Measurements from ENCODE around the gene KIRREL1.

The KIRREL1 gene

DNA sequence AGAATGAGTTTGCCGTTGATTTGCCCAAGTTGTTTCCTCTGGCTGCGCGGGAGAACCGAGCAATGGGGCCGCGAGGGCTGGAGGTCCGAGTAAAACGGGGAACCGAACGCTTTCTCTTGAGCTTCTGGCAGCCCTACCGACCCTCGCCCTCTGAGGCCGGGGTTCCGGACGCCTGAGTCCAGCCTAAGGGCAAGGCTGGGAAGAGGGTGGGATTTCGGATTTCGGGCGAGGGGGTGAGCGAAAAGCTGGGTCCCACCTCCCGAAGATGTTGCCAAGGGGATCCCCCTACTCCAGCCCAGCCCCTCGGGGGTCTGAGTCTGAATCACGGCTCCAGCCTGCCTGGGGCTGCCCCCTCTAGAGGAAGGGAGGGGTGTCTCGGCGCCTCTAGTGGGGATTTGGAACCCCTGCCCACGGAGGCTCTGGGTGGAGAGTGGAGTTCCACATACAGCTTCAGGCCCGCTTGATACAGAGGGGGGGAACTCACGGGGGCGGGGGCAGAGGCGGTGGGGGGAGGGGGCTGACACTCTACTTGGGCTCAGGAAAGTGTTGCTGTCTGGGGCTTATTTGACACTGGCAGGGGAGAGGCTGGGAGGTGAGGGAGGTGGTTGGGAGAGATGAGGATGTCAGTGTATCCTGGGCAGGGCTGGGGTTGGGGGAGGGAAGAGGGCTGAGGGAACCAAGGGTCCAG, 617 bp downstream of the KIRREL1 start:
- 3% methylated on average over 19 of the region's 29 CpGs for WGBS (ENCODE audit: insufficient coverage)
- H3K36me3 ChIP-seq (ENCODE audit: control insufficient read depth in 4 of 4, insufficient read depth in 4 of 4, low read length in 3 of 4) = no peaks in the 10 kb centered on the region
- peak overlapping the region; percentile 34 to 81 (median 69) for H3K4me3 ChIP-seq (ENCODE audit: control insufficient read depth in 1 of 7, extremely low read depth in 1 of 7, insufficient read depth in 4 of 7, low read depth in 2 of 7, low read length in 6 of 7)
- H3K4me1 ChIP-seq (ENCODE audit: control extremely low read depth in 1 of 4, control insufficient read depth in 4 of 4, insufficient read depth in 4 of 4, low read length in 3 of 4) = peaks cover 0 to 20% (median 16%) of the 10 kb centered on the region in 4 experiments
- H3K9me3 ChIP-seq (ENCODE audit: control extremely low read depth in 1 of 5, control insufficient read depth in 4 of 5, insufficient read depth in 2 of 5, low read depth in 1 of 5, low read length in 4 of 5) = no peaks in the 10 kb centered on the region
- DNase-seq = peak; percentile 39 to 67 (median 64)
- ChIA-PET CTCF (interaction anchor here (0.9 to 7.1 kb wide), 10 partner anchors 11 to 126 kb away, joined by 3 to 174 read pairs (median 4); no protein-coding TSS in a partner anchor), POLR2A (no interaction called here)
- no peak overlapping the region for H3K27ac ChIP-seq (ENCODE audit: insufficient read depth in 1 of 2, low read depth in 1 of 2, low read length in 2 of 2, poor library complexity in 1 of 2, severe bottlenecking in 2 of 2)
- peaks cover 0 to 8% (median 2%) of the 10 kb centered on the region in 5 experiments for H3K27me3 ChIP-seq (replicated peaks in 2 of 5; ENCODE audit: control insufficient read depth in 4 of 5, insufficient read depth in 5 of 5, low read length in 4 of 5)

GRCh38 chr1:157994704-157995582, 1.5 kb downstream of the KIRREL1 start:
- CTCF ChIA-PET = interaction anchor here (0.6 to 7.1 kb wide), 14 partner anchors 10 to 1061 kb away, joined by 3 to 174 read pairs (median 4); no protein-coding TSS in a partner anchor
- peaks cover 0 to 5% (median 2%) of the 10 kb centered on the region in 5 experiments for H3K27me3 ChIP-seq (replicated peaks in 2 of 5; ENCODE audit: control insufficient read depth in 4 of 5, insufficient read depth in 5 of 5, low read length in 4 of 5)

GRCh38 chr1:157995583-157996169, 2.2 kb downstream of the KIRREL1 start:
- Histone ChIP-seq H3K27me3 (replicated peaks in 2 of 5; ENCODE audit: control insufficient read depth in 4 of 5, insufficient read depth in 5 of 5, low read length in 4 of 5) (peaks cover 0 to 5% (median 2%) of the 10 kb centered on the region in 5 experiments), H3K36me3 (ENCODE audit: control insufficient read depth in 4 of 4, insufficient read depth in 4 of 4, low read length in 3 of 4) (no peaks in the 10 kb centered on the region), H3K4me1 (ENCODE audit: control extremely low read depth in 1 of 4, control insufficient read depth in 4 of 4, insufficient read depth in 4 of 4, low read length in 3 of 4) (peaks cover 0 to 20% (median 16%) of the 10 kb centered on the region in 4 experiments), H3K4me3 (ENCODE audit: control insufficient read depth in 1 of 7, extremely low read depth in 1 of 7, insufficient read depth in 4 of 7, low read depth in 2 of 7, low read length in 6 of 7) (no peak overlapping the region), H3K27ac (ENCODE audit: insufficient read depth in 1 of 2, low read depth in 1 of 2, low read length in 2 of 2, poor library complexity in 1 of 2, severe bottlenecking in 2 of 2) (no peak overlapping the region), H3K9me3 (ENCODE audit: control extremely low read depth in 1 of 5, control insufficient read depth in 4 of 5, insufficient read depth in 2 of 5, low read depth in 1 of 5, low read length in 4 of 5) (no peaks in the 10 kb centered on the region)
- no peak for DNase-seq
- ChIA-PET CTCF (interaction anchor here (0.6 to 1.6 kb wide), 9 partner anchors 9 to 1060 kb away, joined by 3 to 6 read pairs (median 3); no protein-coding TSS in a partner anchor), POLR2A (interaction anchor here (0.6 to 0.8 kb wide), 2 partner anchors 9 to 23 kb away, joined by 4 to 6 read pairs; no protein-coding TSS in a partner anchor)
- WGBS (ENCODE audit: insufficient coverage) = 94% methylated on average over 2 of the region's 3 CpGs

More at GRCh38 chr1:157994704-157995582, 1.5 kb downstream of the KIRREL1 start:
- no peak overlapping the region for H3K4me3 ChIP-seq (ENCODE audit: control insufficient read depth in 1 of 7, extremely low read depth in 1 of 7, insufficient read depth in 4 of 7, low read depth in 2 of 7, low read length in 6 of 7)
- POLR2A ChIA-PET = interaction anchor here (0.6 to 0.8 kb wide), 2 partner anchors 10 to 24 kb away, joined by 4 to 6 read pairs; no protein-coding TSS in a partner anchor
- no peak for DNase-seq
- WGBS (ENCODE audit: insufficient coverage) = 87% methylated on average over 7 of the region's 13 CpGs
- H3K27ac ChIP-seq (ENCODE audit: insufficient read depth in 1 of 2, low read depth in 1 of 2, low read length in 2 of 2, poor library complexity in 1 of 2, severe bottlenecking in 2 of 2) = no peak overlapping the region
- H3K4me1 ChIP-seq (ENCODE audit: control extremely low read depth in 1 of 4, control insufficient read depth in 4 of 4, insufficient read depth in 4 of 4, low read length in 3 of 4) = peaks cover 0 to 20% (median 16%) of the 10 kb centered on the region in 4 experiments
- H3K9me3 ChIP-seq (ENCODE audit: control extremely low read depth in 1 of 5, control insufficient read depth in 4 of 5, insufficient read depth in 2 of 5, low read depth in 1 of 5, low read length in 4 of 5) = no peaks in the 10 kb centered on the region
- no peaks in the 10 kb centered on the region for H3K36me3 ChIP-seq (ENCODE audit: control insufficient read depth in 4 of 4, insufficient read depth in 4 of 4, low read length in 3 of 4)

GRCh38 chr1:157996433-157996832, 3.0 kb downstream of the KIRREL1 start:
- Histone ChIP-seq H3K4me3 (ENCODE audit: control insufficient read depth in 1 of 7, extremely low read depth in 1 of 7, insufficient read depth in 4 of 7, low read depth in 2 of 7, low read length in 6 of 7) (no peak overlapping the region), H3K9me3 (ENCODE audit: control extremely low read depth in 1 of 5, control insufficient read depth in 4 of 5, insufficient read depth in 2 of 5, low read depth in 1 of 5, low read length in 4 of 5) (no peaks in the 10 kb centered on the region), H3K27me3 (replicated peaks in 2 of 5; ENCODE audit: control insufficient read depth in 4 of 5, insufficient read depth in 5 of 5, low read length in 4 of 5) (peaks cover 0 to 3% (median 2%) of the 10 kb centered on the region in 5 experiments), H3K36me3 (ENCODE audit: control insufficient read depth in 4 of 4, insufficient read depth in 4 of 4, low read length in 3 of 4) (no peaks in the 10 kb centered on the region), H3K4me1 (ENCODE audit: control extremely low read depth in 1 of 4, control insufficient read depth in 4 of 4, insufficient read depth in 4 of 4, low read length in 3 of 4) (peaks cover 0 to 20% (median 16%) of the 10 kb centered on the region in 4 experiments), H3K27ac (ENCODE audit: insufficient read depth in 1 of 2, low read depth in 1 of 2, low read length in 2 of 2, poor library complexity in 1 of 2, severe bottlenecking in 2 of 2) (no peak overlapping the region)
- DNase-seq = no peak
- 100% methylated on average over 2 of the region's 5 CpGs for WGBS (ENCODE audit: insufficient coverage)
- CTCF ChIA-PET = interaction anchor here (1.0 to 1.4 kb wide), 9 partner anchors 9 to 127 kb away, joined by 3 to 6 read pairs (median 3); no protein-coding TSS in a partner anchor
- POLR2A ChIA-PET = no interaction called here

DNA sequence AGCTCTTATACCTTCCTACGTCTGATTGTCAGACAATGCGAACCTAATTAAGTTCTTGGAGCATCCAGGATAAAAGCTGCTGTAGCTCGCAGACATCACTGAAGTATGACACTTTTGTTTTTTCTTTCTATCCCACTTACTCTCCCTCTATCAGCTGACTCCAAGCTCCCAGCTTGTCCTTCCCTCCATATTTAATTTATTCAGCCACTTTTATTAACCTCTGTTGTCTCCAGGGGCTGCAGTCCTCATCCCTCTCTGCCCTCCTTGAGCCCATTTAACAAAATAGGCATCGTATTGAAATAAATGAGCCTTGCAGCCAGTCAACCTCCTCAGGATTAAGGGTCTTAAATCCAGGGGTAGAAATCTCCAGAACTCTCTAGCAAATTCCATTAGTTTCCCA, 7.1 kb downstream of the KIRREL1 start:
- Histone ChIP-seq H3K9me3 (ENCODE audit: control extremely low read depth in 1 of 5, control insufficient read depth in 4 of 5, insufficient read depth in 2 of 5, low read depth in 1 of 5, low read length in 4 of 5) (no peaks in the 10 kb centered on the region), H3K27me3 (replicated peaks in 2 of 5; ENCODE audit: control insufficient read depth in 4 of 5, insufficient read depth in 5 of 5, low read length in 4 of 5) (no peaks in the 10 kb centered on the region), H3K27ac (ENCODE audit: insufficient read depth in 1 of 2, low read depth in 1 of 2, low read length in 2 of 2, poor library complexity in 1 of 2, severe bottlenecking in 2 of 2) (no peak overlapping the region), H3K4me3 (ENCODE audit: control insufficient read depth in 1 of 7, extremely low read depth in 1 of 7, insufficient read depth in 4 of 7, low read depth in 2 of 7, low read length in 6 of 7) (no peak overlapping the region), H3K4me1 (ENCODE audit: control extremely low read depth in 1 of 4, control insufficient read depth in 4 of 4, insufficient read depth in 4 of 4, low read length in 3 of 4) (no peaks in the 10 kb centered on the region), H3K36me3 (ENCODE audit: control insufficient read depth in 4 of 4, insufficient read depth in 4 of 4, low read length in 3 of 4) (no peaks in the 10 kb centered on the region)
- WGBS (ENCODE audit: insufficient coverage) = 94% methylated on average over 4 of the region's 4 CpGs
- ChIA-PET POLR2A (no interaction called here), CTCF (interaction anchor here (1.1 kb wide), 1 partner anchor 11 kb away, joined by 3 read pairs; no protein-coding TSS in a partner anchor)
- DNase-seq = no peak

- no peaks in the 10 kb centered on the region for H3K27me3 ChIP-seq (replicated peaks in 2 of 5; ENCODE audit: control insufficient read depth in 4 of 5, insufficient read depth in 5 of 5, low read length in 4 of 5)
- no peak overlapping the region for H3K4me3 ChIP-seq (ENCODE audit: control insufficient read depth in 1 of 7, extremely low read depth in 1 of 7, insufficient read depth in 4 of 7, low read depth in 2 of 7, low read length in 6 of 7)
- DNase-seq = no peak
- no peaks in the 10 kb centered on the region for H3K36me3 ChIP-seq (ENCODE audit: control insufficient read depth in 4 of 4, insufficient read depth in 4 of 4, low read length in 3 of 4)
- ChIA-PET POLR2A (no interaction called here), CTCF (interaction anchor here (1.2 kb wide), 1 partner anchor 85 kb away, joined by 5 read pairs; no protein-coding TSS in a partner anchor)
- no peaks in the 10 kb centered on the region for H3K9me3 ChIP-seq (ENCODE audit: control extremely low read depth in 1 of 5, control insufficient read depth in 4 of 5, insufficient read depth in 2 of 5, low read depth in 1 of 5, low read length in 4 of 5)
- H3K27ac ChIP-seq (ENCODE audit: insufficient read depth in 1 of 2, low read depth in 1 of 2, low read length in 2 of 2, poor library complexity in 1 of 2, severe bottlenecking in 2 of 2) = no peak overlapping the region
- H3K4me1 ChIP-seq (ENCODE audit: control extremely low read depth in 1 of 4, control insufficient read depth in 4 of 4, insufficient read depth in 4 of 4, low read length in 3 of 4) = no peaks in the 10 kb centered on the region
- WGBS (ENCODE audit: insufficient coverage) = 100% methylated on average over 4 of the region's 4 CpGs
Observed at GRCh38 chr1:158002022-158002630, 8.7 kb downstream of the KIRREL1 start.
